Hematopoietic multipotent progenitor cell treated with erythropoietin and hydrocortisone succinate and interleukin-3 and kit ligand, for 8 days (in vitro differentiated cells): ENCODE results near the gene ZG16B.

Experiments used
- DNase-seq: peaks from one replicate; pipeline ENCODE4 v3.0.0-alpha.2; 2015

The ZG16B gene

DNA sequence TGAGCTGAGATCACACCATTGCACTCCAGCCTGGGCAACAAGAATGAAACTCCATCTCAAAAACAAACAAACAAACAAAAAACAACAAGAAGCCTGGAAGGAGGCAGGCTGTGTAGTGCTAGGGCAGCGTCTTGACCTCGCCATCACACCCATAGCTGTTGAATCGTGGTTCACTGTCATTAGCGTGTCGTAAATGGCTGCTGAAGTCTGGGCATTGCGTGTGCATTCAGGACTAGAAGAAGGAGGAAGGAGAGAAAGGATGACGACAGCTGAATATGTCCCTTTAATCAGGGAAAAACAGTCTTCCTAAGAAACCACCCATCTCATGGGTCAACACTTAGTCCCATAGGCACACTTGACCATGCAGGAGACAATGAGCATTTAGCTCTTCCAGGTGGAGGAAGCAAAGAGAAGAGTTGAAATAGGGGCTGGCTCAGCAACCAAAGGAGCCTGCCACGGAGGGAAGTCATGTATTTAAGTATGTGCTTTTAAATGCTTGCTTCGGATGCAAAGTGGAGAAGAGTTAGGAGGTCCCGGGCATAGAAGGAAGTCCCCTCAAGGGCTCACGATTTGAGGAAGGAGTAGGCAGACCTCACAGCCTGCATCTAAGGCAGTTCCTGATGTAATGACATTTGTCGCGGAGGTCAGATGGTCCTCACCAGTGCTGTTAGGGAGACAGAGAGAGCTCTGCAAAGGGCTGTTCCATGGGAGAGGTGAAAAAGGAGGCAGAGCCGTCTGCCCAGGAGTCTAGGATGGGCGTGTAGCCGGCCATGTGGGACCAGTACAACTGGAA, 19.0 kb downstream of the ZG16B start:
- DNase-seq: no peak

DNA sequence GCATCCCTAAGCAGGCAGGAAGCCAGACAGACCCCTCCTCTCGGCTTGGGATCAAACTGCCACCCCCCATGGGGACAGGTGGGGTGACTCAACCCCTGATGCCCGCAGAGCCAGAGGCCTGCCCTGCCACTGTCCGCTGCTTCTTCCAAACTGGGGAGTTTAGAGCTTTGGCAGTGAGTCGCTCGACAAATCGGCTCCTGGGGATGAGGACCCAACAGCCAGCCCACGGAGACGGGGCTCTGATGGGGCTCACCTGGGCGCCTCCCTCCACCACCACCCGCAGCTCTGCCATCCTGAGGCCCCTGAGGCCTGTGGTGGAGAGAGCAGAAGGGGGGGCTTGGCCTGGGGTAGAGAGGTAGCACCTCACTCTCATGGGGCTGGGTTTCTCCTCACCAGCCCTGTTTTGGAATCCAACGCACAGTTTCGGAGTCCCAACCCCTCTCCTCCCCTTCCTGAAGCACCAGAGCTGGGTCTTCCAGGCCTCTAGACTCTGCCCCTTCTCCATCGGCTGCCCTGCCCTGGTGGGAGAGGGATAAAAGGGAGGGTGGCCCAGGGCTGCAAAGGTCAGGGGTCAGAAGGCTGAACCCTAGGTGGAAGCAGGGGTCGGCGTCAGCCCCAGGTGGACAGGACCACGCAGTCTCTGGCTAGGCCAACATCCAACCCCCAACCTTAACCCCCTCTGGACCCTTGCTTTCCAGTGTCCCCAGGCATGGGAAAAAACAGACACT, 22.1 kb downstream of the ZG16B start:
- DNase-seq: no peak

DNA sequence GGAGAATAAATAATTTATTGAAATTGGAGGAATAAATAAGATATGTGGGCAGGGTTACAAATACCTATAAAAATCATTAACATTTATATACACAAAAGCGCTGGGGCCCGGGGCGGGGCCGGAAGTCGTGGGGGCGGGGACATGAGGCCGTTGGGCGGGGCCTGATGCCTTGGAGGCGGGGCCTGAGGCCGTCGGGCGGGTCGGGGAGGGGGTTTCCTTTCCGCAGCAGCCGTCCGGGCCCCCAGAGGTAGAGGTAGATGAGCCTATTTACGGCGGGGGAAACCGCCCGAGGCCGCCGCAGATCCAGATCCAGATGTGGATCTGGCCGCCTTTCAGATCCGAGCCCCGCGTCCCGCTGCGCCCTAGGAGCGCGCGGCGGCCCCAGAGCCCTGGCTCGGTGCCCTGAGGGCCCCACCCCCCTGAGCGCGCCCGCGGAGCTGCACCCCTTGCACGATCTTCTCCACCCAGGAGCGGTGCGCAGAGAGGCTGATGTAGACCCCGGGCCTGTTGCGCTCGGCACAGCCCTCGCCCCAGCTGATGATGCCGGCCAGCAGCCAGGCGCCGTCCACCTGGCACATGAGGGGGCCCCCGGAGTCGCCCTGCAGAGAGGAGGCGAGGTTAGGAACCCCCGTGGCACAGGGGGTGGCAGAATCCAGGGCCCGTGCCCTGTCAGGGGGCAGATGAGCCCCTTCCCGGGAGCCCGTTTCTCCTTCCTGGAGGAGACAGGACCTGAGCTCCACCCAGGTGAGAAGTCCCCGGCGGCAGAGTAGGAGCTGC, 22.8 kb downstream of the ZG16B start:
- DNase-seq: no peak

DNA sequence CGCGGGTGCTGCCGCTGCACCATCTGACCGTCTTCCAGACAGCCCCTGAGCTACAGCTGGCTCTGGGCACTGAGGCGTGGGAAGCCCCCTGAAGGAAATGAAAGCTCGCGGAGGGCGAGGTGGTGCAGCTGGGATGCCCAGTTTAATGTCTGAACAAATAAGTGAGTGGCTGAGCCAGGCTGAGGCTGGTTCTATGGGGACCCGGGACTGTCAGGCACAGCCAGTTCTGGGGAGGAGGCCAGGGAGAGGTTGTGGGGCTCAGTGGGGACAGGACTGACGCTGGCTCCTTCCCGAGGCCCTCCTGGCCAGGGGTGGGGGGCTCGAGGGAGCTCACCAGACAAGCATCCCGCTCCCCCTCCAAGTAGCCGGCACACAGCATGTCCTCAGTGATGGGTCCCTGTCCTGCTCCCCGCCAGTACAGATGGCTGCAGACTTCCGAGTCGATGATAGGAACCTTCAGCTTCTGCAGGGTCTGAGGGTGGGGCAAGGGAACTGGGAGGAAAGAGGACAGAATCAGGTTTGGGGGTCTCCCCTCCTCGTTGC, 23.5 kb downstream of the ZG16B start:
- no peak for DNase-seq

DNA sequence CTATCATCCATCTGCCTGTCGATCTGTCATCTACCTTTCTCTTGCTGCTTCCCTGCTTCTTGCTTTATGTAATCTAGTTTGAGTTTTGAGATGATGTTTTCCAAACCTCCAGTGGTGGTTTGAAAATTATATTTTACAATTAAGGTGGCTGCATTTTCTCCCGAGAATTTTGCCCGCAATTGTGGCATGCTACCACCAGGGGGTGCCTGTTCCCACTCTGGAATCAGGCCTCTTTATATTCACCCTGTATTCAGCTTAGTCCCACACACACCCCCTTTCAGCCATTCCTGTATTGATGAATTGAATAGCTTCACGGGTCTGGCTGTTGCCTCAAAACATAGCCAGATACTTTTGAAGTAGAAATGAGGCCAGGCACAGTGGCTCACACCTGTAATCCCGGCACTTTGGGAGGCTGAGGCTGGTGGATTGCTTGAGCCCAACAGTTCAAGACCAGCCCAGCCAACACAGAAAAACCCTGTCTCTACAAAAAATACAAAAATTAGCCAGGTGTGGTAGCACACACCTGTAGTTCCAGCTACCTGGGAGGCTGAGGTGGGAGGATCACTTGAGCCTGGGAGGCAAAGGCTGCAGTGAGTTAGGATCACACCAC, 24.7 kb downstream of the ZG16B start:
- peak; percentile 32 for DNase-seq

DNA sequence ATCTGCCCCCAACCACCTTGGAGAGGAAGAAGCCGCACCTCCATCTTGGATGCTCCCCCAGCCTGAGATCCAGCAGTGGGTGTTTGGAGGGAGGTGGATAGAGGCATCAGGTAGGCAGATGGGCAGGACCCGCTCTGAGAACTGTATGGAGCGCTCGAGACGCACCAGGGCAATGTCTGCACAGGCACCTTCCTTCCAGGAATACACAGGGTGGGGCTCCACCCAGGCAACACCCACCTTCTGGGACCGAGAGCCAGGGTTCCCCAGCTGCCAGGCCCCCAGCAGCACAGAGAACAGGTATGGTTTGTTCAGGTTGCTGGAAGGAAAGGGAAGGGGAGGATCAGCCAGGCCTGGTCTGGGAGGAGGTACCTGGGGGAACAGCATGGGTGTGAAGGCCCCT, 25.4 kb downstream of the ZG16B start:
- no peak for DNase-seq

DNA sequence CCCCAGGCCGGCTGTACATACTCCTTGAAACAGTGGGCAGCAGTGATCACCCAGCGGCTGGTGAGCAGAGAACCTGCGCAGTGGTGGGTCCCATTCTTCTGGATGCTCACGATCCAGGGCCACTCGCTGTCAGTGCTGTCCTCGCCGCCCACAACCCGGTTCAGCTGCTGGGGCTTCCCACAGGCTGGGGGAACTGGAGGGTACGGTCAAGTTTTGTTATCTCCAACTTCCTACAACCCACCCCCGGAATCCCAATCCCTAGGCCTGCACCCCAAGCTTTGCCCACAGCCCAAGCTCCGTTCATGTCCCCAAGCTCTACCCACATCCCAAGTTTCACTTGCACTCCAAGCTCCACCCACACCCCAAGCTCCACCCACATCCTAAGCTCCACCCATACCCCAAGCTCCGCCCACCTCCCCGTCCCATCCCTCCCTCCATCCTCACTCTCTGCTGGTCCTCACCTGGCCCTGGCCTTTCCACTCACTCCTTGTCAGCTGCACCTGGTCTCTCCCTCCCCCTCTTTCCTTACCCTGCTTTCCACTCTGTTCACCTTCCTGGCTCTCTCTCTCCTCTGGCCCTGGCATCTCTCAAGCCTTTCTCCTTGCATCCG, 26.1 kb downstream of the ZG16B start:
- DNase-seq: no peak

DNA sequence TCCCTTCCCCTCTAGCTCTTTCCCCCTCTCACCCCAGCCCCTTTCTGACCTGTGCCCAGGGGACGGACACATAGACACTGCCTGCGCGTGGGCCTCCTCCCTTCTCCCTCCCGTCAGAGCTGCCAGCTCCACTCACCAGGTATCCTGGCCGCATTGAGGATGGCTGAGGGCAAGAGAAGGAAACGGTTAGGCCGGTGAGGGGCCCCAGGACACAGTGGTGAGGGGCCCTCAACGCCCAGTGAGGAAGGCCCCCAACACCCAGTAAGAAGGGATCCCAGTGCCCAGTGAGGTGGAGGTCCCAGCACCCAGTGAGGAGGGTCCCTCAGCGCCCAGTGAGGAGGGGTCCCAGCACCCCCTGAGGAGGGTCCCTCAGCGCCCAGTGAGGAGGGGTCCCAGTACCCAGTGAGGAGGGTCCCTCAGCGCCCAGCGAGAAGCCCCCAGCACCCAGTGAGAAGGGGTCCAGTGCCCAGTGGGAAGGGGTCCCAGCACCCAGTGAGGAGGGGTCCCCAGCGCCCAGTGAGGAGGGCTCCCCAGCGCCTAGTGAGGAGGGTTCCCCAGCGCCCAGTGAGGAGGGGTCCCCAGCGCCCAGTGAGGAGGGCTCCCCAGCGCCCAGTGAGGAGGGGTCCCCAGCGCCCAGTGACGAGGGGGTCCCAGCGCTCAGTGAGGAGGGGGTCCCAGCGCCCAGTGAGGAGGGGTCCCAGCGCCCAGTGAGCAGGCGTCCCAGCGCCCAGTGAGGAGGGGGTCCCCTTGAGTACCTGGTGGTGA, 26.8 kb downstream of the ZG16B start:
- DNase-seq: no peak

DNA sequence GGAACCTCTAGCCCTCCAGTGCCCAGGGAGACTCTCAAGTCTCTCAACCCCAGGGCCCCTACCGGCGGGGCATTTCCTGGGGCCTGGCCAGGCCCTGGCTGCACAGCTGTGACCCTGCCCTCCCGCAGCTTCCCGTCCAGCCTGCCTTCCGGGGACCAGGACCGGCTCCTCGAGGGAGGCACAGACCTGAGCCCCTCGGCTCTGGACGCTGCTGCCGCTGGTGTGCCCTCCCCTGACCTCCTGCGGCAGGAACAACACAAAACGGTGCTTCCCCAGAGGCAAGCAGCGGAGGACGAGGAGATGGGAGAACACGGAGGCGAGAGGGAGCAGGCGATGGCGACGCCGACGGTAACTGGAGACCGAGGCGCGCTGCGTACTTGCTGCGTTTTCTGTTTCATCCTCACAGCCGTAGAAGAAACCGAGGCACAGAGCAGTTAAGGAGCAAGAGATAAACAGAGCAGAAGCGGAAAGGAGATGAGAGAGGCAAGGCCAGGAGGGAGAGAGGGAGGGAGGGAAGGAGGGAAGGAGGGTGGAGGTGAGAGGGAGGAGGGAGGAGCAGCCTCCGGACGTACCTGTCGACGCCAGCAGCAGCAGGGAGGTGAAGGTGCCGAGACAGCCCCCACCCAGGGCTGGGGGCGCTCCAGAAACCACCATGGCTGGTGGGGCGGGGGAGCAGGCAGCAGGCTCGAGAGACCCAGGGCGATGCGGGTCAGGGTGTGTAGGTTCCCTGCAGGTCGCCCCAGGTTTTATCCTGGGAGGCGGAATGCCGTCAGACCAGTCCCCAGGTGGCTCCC, 27.5 kb downstream of the ZG16B start, which contains the start of gene PRSS22:
TSS of gene PRSS22 (minus strand) at position 720 of the 794 bp plus-strand sequence. CDS start at position 654, 66 bp downstream.
- DNase-seq: no peak

DNA sequence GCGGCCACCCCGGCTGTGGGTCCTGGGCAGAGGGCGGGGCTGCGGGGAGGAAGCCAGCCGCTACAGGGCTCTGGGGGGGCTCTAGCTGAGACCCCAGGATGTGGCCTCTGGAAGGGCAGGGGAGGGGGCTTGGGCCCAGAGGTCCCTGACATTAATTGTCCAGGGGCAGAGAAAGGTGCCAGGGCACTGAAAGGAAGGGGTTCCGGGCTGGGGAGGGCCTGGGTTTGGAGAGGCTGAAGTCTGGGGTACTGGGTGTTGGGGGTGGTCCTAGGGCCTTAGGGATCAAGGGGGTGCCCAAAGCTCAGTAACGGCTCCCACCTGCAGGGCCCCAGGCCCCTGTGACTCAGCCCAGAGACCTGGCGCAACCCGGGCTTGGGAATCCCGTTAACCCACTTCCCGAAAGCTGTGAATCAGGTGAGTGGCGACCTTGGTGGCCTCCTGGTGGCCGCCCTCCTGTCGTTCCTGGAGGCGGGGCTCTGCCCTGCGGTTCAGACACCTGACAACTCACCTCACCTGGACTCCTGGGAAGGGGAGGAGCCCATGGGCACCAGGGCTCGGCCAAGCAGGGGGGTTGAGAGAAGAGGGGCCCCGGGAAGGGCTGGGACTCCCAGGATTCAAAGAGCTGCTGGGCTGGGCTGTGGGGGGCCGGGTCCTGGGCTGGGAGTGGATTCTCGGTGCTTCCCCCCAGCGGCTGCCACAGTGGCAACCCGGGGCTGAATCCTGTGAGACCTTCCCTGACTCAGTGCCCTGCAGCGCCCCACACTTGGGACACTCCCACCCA, 28.3 kb downstream of the ZG16B start:
- no peak for DNase-seq

DNA sequence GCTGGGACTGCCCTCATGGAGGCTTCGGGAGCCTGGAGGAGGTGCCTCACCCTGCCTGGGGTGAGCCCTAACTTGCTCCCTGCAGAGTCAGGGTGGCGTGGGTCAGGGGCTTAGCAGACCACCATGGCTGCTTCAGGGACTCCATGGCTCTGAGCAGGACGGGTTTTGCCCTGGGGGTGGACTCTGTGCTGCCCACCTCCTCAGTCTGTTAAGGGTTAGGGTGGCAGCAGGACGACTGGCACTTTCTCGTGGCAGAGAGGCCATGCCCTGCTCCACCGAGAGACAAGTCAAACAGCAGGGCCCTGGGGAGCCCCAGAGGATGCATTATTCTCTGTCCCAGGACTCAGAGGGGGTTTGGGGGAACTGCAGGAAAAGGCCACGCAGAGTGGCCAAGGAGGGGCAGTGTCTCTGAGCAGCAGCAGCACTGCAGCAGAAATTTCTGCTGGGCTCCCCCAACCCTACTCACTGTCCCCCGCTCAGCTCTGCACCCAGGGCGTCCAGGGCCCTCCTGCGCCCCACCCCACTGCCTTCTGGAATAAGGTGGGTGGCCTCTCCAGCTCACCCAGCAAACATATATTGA, 29.7 kb downstream of the ZG16B start:
- DNase-seq: no peak

DNA sequence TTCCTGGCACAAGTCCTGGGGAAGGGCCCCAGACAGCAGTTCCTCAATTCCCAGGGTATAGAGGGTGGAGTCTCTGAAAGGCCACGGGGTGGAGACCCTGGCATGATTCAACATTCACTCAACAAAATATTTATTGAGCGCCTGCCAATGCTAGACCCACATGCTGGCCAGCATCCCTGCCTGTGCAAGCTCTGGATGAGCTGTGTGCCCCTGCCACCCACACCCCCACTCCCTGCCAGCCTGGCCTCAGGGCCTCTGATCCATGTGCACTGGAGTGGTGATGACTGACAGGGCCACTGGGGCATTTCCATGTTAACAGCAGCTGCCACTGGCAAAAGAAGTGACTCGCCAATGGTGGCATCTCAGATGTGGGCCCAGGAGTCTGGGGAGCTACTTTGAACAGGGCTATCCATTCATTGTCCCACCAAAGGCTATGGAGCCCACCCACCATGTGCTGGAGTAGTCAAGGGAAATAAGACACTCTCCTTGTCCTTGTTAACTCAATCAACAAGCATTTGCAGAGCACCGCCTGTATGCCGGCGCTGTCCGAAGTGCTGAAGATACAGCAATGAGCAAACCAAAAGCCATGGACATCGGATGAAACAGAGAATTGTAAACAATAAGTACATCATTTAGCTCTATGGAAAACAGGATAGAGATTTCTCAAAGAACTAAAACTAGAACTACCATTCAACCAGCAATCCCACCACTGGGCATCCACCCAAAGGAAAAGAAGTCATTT, 30.9 kb downstream of the ZG16B start:
- DNase-seq: no peak

DNA sequence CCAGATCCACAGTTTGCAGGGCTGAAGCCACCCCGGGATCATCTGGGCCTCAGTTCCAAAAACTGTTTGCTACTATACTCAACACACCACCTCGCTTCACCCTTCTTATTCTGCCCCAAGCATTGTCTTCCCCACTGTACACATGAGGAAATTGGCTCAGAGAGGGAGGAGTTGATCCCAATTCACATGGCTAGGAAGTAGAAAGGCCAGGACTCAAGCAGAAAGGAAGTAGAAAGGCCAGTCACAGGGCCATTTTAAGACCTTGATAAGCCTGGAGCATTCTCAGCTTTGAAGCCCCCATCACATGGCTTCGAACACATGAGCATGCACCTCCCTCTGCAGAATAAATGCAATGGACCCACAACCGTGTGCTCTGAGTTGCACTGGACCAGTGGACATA, 35.5 kb downstream of the ZG16B start:
- no peak for DNase-seq

DNA sequence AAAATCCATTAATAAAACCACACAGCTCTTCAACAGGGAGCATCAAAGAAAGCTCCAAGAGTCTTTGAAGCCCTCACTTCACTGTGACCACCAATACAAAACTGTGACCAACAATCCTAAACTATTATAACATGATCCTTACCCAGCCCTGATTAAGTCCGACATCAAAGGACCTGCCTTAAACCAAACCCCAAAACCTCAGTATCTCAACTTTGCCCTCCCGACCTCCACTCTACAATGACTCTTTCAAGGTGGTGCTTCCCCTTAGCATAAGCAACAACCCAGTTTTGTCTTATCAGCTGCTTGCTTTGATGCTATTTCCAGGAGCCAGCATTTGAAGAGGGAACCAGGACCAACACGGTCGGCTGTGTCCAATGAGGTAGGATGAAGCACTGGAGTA, 36.3 kb downstream of the ZG16B start:
- DNase-seq: no peak

DNA sequence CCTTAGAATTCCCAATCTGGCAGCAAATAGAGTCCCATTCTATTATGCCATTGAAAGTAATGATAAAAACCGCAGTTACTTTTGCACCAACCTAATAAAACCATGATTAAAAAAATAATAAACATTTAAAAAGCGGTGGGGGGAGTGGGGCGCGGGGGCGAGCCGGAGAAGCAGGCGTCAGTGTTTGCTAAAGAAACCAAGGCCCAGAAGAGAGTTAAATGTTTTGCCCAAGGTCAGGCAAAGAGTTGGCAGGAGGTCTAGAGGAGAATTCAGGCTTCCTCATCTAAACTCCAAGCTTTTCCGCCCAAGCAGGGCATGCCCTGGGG, 37.5 kb downstream of the ZG16B start:
- no peak for DNase-seq

DNA sequence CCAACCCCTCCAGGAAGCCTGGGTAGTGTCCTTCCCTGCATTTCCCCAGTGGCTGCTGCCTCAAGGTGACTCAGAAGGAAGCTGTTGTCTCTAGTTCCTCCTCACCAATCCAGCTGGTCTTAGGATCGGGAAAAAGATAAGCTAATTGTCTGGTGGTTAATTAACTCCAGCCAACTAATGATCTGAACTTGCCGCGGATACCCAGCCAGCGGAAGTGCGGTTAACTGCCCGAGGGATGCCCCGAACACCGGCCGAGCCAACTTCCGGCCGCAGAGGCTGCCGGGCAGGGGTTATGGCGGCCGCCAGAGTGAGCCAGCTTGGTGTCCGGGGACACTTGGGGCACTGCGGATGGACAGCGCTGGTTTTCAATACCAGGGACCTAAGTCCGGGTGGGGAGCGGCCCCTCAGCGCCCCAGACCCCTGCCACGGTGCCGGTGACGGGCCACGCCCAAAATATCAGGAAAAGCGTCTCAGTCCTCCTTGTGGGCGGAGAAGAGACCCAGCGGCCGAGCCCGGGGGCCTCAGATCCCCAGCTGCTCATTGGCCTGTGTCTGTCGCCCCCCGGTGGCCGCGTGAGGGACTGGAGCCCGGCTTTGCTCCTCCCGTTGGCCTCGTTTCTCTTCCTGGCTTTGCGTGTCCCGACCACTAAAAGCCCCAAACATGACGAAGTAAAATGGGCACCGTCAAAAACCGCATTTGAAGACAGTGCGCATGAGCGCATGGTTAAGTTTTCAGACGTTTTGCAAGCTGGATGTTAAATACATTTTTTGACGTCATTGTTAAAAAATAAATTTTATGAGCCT, 38.1 kb downstream of the ZG16B start:
- DNase-seq: peak; percentile 96

DNA sequence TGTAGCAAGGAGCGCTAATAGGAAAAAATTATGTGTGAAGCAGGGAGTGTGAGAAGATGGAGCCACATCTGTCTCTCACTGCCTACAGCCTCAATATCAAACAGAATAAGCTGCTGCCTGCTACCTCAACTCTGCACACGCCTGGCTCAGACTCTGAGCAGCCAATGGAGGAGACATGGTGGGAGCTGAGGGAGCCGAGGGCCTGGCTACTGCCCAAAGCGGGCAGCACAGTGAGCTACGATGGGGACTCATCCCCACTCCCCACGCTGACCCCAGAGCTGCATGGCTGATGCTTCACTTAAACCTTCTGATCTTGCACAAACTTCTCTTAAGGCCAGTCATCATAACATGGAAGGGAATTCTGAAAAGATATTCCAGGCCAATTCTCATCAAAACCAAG, 41.8 kb downstream of the ZG16B start:
- DNase-seq: no peak
